Activated T-helper 17 cell treated with anti-CD3 and anti-CD28 coated beads, Interleukin-2, amount 50 U/mL, for 72 hours (primary cell): ENCODE measurements around the gene IL10RB. TPM values are rescaled to one million over a fixed set of nuclear protein-coding genes. Genes with fewer than 3 reads are reported as not detected.
"Not testable (repeated sequence)": the region's sequence is repeated elsewhere in the genome, so short reads cannot be mapped to it uniquely, and the experiment has no call there.

ENCODE experiments used
- ATAC-seq: fragments of 150-1000 bp; cut with Tn5 transposase; replicated peaks from 2 replicates; pipeline ENCODE4 v1.10.0; 2021; ENCODE audit warnings: mild to moderate bottlenecking, moderate library complexity
- H3K27ac Mint-ChIP-seq: one replicate; pipeline ENCODE4 v1.8.0; 2022; ENCODE audit warnings: mixed read lengths
- H3K27me3 Mint-ChIP-seq: one replicate; pipeline ENCODE4 v1.8.0; 2022; ENCODE audit warnings: mixed read lengths
- H3K36me3 Mint-ChIP-seq: one replicate; pipeline ENCODE4 v1.8.0; 2022; ENCODE audit warnings: low read depth, mild to moderate bottlenecking, mixed read lengths
- H3K4me1 Mint-ChIP-seq: one replicate; pipeline ENCODE4 v1.8.0; 2022; ENCODE audit warnings: mixed read lengths
- H3K4me3 Mint-ChIP-seq: one replicate; pipeline ENCODE4 v1.8.0; 2022; ENCODE audit warnings: mild to moderate bottlenecking, mixed read lengths
- H3K9me3 Mint-ChIP-seq: one replicate; pipeline ENCODE4 v1.8.0; 2022; ENCODE audit warnings: mixed read lengths
- total RNA-seq, 2 donors: library from RNA; stranded (reverse); gene quantifications; one replicate each; pipeline ENCODE4 v1.2.3, GENCODE V29; 2022

IL10RB gene
- 10 to 100 TPM; 30.1 to 46.7 TPM for total RNA-seq

DNA sequence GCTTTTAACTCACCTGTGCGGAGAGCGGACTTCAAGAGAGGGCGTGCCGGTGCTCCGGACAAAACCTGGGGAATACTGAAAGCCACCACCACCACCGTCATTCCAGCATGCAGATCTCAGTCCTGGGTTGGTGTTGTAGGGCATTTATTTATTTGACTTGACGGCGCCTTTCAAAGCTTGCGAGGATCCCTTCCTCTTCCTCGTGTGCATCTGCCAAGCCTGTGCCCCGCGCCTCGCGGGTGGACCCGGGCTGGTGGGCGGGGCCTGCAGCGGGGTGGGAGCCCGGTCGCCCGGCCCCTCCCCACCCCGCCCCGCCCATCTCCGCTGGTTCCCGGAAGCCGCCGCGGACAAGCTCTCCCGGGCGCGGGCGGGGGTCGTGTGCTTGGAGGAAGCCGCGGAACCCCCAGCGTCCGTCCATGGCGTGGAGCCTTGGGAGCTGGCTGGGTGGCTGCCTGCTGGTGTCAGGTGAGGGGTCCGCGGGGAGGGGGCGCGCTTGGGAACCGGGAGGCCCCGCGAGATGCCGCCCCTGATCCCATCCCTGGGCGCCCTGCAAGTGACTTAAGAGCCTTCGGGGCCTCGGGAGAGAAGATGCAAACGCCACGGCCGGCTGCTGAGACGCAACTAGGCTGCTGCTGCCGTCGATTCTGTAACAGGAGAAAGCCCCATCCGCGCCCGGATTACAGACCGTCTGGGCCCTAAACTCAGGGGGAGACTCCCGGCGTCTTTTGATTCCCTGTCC lies at the start of gene IL10RB:
Gene IL10RB (plus strand): TSS at position 318 of the 739 bp plus-strand sequence. CDS start 99 bp downstream, at position 417.
- Mint-ChIP-seq H3K36me3 (peaks cover 74% of the 10 kb centered on the region), H3K4me1 (peaks cover 22% of the 10 kb centered on the region), H3K27ac (peak within 1 kb of the TSS; percentile 99), H3K9me3 (no peaks in the 10 kb centered on the region), H3K27me3 (no peaks in the 10 kb centered on the region), H3K4me3 (peak within 1 kb of the TSS; percentile 96)
- peak; percentile 68 for ATAC-seq

DNA sequence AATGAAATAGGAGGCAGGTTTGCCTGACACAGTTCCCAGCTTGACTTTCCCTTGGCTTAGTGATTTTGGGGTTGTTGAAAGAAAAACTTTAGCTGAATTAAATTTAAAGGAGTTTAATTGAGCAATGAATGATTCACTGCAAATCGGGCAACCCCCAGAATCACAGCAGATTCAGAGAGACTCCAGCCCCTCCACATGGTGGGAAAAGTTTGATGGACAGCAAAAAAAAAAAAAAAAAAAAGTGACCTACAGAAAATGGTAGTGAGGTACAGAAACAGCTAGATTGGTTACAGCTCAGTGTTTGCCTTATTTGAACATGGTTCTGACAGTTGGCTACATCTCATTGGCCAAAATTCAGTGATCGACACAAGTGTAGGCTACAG lies 49.0 kb upstream of the IL10RB start:
- no peaks in the 10 kb centered on the region for H3K36me3 Mint-ChIP-seq
- ATAC-seq: no peak
- H3K4me3 Mint-ChIP-seq: no peak overlapping the region
- H3K27me3 Mint-ChIP-seq: no peaks in the 10 kb centered on the region
- peaks cover 54% of the 10 kb centered on the region for H3K4me1 Mint-ChIP-seq
- no peaks in the 10 kb centered on the region for H3K9me3 Mint-ChIP-seq
- H3K27ac Mint-ChIP-seq: no peak overlapping the region

DNA sequence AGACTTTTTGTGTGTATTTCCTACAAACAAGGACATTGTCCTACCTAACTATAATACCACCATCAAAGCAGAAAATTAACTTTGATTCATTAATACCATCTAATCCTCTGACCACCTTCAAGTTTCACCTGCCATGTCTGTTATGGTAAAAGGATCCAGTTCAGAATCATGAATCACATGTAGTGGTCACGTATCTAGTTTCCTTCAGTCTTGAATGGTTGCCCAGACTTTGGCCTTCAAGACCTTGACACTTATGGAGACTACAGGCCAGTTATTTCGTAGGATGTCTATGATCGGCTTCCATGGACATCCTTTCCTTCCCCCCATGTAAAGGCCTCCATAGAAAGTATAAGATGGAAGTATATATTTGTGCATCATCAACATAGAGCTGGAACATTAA lies 46.9 kb upstream of the IL10RB start:
- Mint-ChIP-seq H3K4me3 (no peak overlapping the region), H3K36me3 (no peaks in the 10 kb centered on the region), H3K27me3 (no peaks in the 10 kb centered on the region), H3K4me1 (peaks cover 40% of the 10 kb centered on the region), H3K9me3 (no peaks in the 10 kb centered on the region), H3K27ac (no peak overlapping the region)
- no peak for ATAC-seq

DNA sequence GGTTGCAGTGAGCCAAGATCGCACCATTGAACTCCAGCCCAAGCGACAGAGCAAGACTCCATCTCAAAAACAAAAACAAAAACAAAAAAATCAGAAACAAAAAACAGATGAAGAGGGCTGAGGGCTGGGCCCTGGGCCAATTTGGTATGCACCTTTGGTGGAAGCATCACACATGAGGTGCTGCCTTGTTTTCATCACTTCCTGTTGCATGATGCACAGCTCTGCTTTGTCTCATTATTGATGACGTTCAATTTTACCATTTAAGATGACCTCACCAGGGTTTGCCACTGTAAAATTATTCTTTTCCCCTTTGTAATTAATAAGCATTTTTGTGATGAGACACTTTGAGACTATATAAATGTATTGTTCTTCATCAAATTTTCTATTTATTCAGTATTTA lies 46.2 kb upstream of the IL10RB start:
- ATAC-seq: no peak
- peaks cover 36% of the 10 kb centered on the region for H3K4me1 Mint-ChIP-seq
- no peaks in the 10 kb centered on the region for H3K27me3 Mint-ChIP-seq

DNA sequence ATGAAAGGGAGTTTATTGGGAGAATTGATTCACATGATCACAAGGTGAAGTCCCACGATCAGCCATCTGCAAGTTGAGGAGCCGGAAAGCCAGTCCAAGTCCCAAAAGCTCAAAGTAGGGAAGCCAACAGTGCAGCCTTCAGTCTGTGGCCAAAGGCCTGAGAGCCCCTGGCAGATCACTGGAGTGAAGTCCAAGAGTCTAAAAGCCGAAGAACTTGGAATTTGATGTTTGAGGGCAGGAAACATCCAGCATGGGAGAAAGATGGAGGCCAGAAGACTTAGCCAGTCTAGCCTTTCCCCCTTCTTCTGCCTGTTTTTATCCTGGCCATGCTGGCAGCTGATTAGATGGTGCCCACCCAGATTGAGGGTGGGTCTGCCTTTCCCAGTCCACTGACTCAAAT lies 40.8 kb upstream of the IL10RB start:
- ATAC-seq, H3K36me3 Mint-ChIP-seq, H3K4me3 Mint-ChIP-seq, H3K27ac Mint-ChIP-seq, H3K27me3 Mint-ChIP-seq, H3K4me1 Mint-ChIP-seq, H3K9me3 Mint-ChIP-seq: not testable (repeated sequence)

More for the DNA sequence above, 46.2 kb upstream of the IL10RB start:
- Mint-ChIP-seq H3K36me3 (no peaks in the 10 kb centered on the region), H3K4me3 (no peak overlapping the region), H3K27ac (no peak overlapping the region), H3K9me3 (no peaks in the 10 kb centered on the region)

DNA sequence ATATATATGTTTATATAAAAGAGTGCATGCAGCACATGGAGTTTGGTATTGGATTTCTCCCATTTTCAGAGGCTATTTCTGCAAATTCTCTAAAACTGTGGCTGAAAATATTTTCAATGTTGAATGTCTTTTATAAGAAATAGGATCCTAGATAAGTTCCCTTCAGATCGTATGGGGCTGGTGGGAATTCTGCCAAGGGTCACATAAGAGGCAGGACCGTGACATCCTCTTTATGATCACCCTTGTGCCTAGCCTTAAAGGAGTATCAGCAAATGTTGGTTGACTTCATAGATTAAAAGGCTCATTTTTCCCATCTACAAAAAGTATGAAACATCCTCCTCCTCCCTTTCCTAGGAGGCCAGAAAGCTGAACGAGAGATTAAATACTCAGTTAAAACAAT lies 37.7 kb upstream of the IL10RB start:
- no peak for ATAC-seq
- no peak overlapping the region for H3K27ac Mint-ChIP-seq
- H3K9me3 Mint-ChIP-seq: no peaks in the 10 kb centered on the region
- no peak overlapping the region for H3K4me3 Mint-ChIP-seq
- H3K4me1 Mint-ChIP-seq: peaks cover 23% of the 10 kb centered on the region
- peaks cover 29% of the 10 kb centered on the region for H3K36me3 Mint-ChIP-seq
- H3K27me3 Mint-ChIP-seq: no peaks in the 10 kb centered on the region

DNA sequence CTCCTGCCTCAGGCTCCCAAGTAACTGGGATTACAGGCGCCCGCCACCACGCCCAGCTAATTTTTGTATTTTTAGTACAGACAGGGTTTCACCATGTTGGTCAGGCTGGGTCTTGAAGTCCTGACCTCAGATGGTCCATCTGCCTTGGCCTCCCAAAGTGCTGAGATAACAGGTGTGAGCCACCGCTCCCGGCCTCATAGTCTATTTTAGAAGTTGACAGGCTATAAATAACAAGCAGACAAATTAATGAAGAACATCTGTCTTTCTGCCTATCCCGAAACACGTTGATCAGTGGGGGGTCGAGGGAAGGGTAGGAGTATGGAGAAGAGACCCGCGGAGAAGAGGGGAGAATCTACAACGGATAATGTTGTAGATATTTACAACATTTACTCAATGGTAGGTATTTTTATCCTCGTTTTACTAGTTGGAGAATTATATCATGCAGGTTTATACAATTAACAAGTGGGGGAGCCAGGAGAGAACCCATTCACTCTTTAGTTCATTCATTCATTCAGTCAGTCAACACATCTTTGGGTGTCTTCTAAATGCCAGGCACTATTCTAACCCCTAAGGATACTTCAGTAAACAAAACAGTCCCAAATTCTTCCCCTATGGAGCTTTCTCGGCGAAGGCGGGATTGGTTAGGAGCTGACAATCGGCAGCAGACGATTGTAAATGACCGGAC lies 36.9 kb upstream of the IL10RB start:
- ATAC-seq: no peak
- peak overlapping the region; percentile 47 for H3K27ac Mint-ChIP-seq
- H3K4me1 Mint-ChIP-seq: peaks cover 24% of the 10 kb centered on the region
- H3K4me3 Mint-ChIP-seq: peak overlapping the region; percentile 67
- no peaks in the 10 kb centered on the region for H3K9me3 Mint-ChIP-seq
- H3K36me3 Mint-ChIP-seq: peaks cover 32% of the 10 kb centered on the region
- no peaks in the 10 kb centered on the region for H3K27me3 Mint-ChIP-seq

DNA sequence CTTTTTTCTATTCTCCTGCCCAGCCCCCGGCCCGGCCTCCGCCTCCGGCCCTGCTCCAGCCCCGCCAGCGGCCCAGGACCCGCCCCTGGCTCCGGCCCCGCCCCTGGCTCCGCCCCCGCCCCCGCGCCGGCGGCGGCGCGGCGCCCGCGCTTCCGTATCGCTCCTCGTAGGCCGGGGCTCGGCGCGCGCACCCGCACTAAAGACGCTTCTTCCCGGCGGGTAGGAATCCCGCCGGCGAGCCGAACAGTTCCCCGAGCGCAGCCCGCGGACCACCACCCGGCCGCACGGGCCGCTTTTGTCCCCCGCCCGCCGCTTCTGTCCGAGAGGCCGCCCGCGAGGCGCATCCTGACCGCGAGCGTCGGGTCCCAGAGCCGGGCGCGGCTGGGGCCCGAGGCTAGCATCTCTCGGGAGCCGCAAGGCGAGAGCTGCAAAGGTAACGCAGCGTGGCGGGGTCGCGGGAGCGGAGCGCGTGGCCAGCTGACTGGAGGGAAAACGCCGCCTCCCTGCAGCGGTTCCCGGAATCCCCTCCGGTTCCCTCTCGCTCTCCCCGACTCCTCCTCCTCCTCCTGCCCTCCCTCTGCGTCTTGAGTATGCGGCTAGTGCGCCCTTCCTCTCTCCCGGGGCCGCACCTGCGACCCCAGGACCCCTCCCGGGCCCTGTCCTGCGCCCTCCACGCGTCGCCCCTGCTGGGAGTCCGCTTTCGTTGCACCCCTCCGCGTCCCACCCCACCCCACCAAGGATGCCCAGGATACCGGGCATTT lies 36.2 kb upstream of the IL10RB start, which contains the start of gene IFNAR2:
Gene IFNAR2 (plus strand): TSS at position 155 of the 761 bp plus-strand sequence. CDS start 11,985 bp downstream, outside the sequence.
- Mint-ChIP-seq H3K36me3 (peaks cover 39% of the 10 kb centered on the region), H3K4me1 (peaks cover 30% of the 10 kb centered on the region), H3K27me3 (no peaks in the 10 kb centered on the region), H3K27ac (peak within 1 kb of the TSS; percentile 81), H3K9me3 (no peaks in the 10 kb centered on the region), H3K4me3 (peak within 1 kb of the TSS; percentile 74)
- ATAC-seq: peak; percentile 64

DNA sequence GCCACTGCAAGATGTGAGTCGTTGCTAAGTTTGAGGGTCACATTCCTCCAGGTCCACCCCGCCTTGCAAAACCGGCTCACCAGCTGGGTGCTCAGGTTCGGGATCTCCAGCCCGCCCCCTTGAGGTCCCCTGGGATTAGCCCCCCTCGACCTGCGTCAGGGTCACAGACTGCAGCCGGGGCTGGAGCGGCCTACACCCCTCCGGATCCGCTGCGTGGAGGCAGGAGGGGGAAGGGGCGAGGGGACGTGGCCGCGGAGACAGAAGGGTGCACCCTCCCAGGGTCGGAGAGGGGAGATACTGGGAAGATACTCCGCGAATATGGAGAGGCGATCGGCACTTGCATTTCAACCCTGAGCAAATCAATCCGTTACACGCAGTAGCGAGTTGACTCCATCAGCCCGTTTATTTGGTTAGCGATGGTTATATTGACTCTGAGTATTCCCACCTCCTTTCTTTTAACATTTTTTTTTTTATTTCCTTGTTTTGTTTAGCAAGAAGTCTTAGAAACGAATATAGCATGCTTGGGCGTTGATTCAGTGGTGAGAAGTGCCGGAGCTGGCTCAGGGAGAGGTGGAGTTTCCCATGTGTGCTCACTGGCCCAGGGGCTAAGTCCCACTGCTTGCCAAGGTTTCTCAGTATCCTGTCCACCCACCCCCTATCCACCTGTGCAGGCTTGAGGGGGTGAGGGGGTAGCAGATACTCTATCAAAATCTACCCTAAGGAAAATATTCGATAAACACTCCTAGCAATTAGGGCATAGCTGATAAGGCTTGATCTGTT lies 35.4 kb upstream of the IL10RB start:
- peak overlapping the region; percentile 74 for H3K4me3 Mint-ChIP-seq
- H3K4me1 Mint-ChIP-seq: peaks cover 30% of the 10 kb centered on the region
- peak overlapping the region; percentile 81 for H3K27ac Mint-ChIP-seq
- H3K36me3 Mint-ChIP-seq: peaks cover 39% of the 10 kb centered on the region
- no peaks in the 10 kb centered on the region for H3K9me3 Mint-ChIP-seq
- no peaks in the 10 kb centered on the region for H3K27me3 Mint-ChIP-seq
- peak; percentile 30 for ATAC-seq

DNA sequence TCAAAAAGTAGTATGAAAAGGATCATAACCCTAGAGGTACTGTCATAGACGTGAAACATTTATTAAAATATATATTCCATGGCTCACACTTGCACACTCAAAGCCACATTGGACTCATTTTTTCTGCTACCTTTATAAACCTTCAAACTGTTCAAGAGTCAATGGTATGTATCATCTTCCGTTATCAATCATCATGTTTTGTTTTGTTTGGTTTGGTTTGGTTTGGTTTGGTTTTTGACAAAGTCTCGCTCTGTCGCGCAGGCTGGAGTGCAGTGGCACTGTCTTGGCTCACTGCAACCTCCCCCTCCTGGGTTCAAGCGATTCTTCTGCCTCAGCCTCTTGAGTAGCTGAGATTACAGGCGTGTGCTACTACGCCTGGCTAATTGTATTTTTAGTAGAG lies 34.6 kb upstream of the IL10RB start:
- H3K4me3 Mint-ChIP-seq: peak overlapping the region; percentile 74
- peaks cover 35% of the 10 kb centered on the region for H3K4me1 Mint-ChIP-seq
- no peaks in the 10 kb centered on the region for H3K27me3 Mint-ChIP-seq
- ATAC-seq: peak; percentile 82
- no peaks in the 10 kb centered on the region for H3K9me3 Mint-ChIP-seq
- peak overlapping the region; percentile 81 for H3K27ac Mint-ChIP-seq
- peaks cover 40% of the 10 kb centered on the region for H3K36me3 Mint-ChIP-seq

DNA sequence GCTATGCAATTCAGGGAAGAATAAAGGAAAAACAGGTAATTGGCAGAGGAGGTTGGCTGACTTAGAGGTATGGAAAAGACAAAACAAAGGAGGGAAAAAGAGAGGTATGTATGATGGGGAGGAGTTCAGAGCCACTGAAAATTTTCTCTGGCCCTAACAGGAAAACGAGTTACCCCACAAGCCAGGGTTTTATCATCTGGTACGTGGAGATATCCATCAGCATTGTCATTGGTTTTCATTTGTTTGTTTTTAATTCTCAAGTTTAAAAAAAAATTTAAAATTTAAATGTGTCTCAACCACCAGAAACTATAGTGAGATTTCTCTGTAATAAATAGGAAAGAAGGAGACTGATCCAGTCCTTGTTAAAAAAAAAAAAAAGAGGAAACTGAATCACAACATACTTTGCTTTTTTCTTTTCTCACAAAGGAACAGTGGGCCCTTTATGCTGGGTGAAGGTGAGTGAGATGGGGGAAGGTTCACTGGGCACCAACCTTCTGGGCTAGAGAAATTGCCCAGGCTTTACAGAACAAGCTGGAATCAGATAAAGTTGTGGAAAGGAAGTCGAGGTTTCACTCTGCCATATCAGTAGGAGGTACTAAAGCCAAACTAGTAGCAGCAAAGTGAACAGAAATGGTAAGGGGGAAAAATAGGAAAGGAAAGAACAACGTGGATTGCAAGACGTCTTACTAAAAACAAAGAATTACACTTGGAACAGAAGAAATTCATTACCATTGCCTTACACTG lies 33.7 kb upstream of the IL10RB start:
- no peak for ATAC-seq
- peak overlapping the region; percentile 81 for H3K27ac Mint-ChIP-seq
- H3K36me3 Mint-ChIP-seq: peaks cover 44% of the 10 kb centered on the region
- peaks cover 44% of the 10 kb centered on the region for H3K4me1 Mint-ChIP-seq
- H3K27me3 Mint-ChIP-seq: no peaks in the 10 kb centered on the region
- no peaks in the 10 kb centered on the region for H3K9me3 Mint-ChIP-seq
- peak overlapping the region; percentile 74 for H3K4me3 Mint-ChIP-seq

DNA sequence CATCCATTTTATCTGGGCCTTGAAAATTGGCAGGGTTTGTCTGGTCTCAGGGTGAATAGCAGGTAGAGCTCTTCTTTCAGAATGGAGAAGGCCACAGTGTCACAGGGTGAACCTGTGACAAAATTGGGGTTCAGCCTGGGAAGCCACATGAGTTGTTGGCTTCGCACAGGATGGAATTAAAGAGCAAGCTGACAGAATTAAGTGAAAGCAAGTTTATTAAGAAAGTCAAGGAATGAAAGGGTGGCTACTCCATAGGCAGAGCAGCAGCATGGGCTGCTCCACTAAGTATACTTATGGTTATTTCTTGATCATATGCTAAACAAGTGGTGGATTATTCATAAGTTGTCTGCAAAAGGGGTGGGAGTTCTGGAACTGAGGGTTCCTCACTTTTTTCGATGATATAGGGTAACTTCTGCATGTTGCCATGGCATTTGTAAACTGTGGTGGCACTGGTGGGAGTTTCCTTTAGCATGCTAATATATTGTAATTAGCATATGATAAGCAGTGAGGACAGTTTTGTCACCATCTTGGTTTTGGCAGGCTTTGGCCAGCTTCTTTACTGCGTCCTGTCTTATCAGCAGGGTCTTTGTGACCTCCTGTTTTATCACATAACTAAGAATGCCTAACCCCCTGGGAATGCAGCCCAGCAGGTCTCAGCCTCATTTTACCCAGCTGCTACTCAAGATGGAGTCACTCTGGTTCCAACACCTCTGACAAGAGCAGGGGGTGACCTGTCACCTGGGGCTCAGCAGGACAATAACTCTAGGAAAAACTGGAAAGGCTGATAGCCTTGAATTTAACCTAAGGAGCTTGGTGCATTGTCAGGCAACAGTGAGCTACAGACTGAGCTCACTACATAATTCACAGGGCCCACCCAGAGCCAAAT lies 31.3 kb upstream of the IL10RB start:
- H3K36me3 Mint-ChIP-seq: peaks cover 55% of the 10 kb centered on the region
- peak overlapping the region; percentile 37 for H3K27ac Mint-ChIP-seq
- no peaks in the 10 kb centered on the region for H3K27me3 Mint-ChIP-seq
- ATAC-seq: peak; percentile 11
- peak overlapping the region; percentile 64 for H3K4me3 Mint-ChIP-seq
- H3K9me3 Mint-ChIP-seq: no peaks in the 10 kb centered on the region
- H3K4me1 Mint-ChIP-seq: peaks cover 62% of the 10 kb centered on the region
